Activated T-helper 2 cell treated with anti-CD3 and anti-CD28 coated beads, Interferon-gamma antibody, Interleukin-2, Interleukin-4, amounts not matched to agents 10 μg/mL and 5 μg/mL and 100 μg/mL, durations not matched to agents 14 hours and 24 hours and 36 hours (primary cell): Measurements from ENCODE around the gene ADD1. TPM values are rescaled to one million over a fixed set of nuclear protein-coding genes. Genes with fewer than 3 reads are reported as not detected.
"Not testable (repeated sequence)": the region's sequence is repeated elsewhere in the genome, so short reads cannot be mapped to it uniquely, and the experiment has no call there.

Experiments used
- DNase-seq: peaks from one replicate; pipeline ENCODE4 v3.0.0; 2021; ENCODE audit warnings: low spot score
- H3K27ac Mint-ChIP-seq: one replicate; pipeline ENCODE4 v1.8.0; 2021; ENCODE audit warnings: mixed read lengths
- H3K27me3 Mint-ChIP-seq: one replicate; pipeline ENCODE4 v1.8.0; 2021; ENCODE audit warnings: low read depth, mixed read lengths
- H3K36me3 Mint-ChIP-seq: one replicate; pipeline ENCODE4 v1.8.0; 2021; ENCODE audit warnings: low read depth, mixed read lengths
- H3K4me1 Mint-ChIP-seq: one replicate; pipeline ENCODE4 v1.8.0; 2021; ENCODE audit warnings: low read depth, mixed read lengths
- H3K4me3 Mint-ChIP-seq: one replicate; pipeline ENCODE4 v1.8.0; 2021; ENCODE audit warnings: low read depth, mild to moderate bottlenecking, moderate library complexity, mixed read lengths
- H3K9me3 Mint-ChIP-seq: one replicate; pipeline ENCODE4 v1.8.0; 2021; ENCODE audit warnings: mixed read lengths
- intact Hi-C: fragments of 100-400 bp; cut with micrococcal nuclease; formaldehyde crosslinking; loops from one replicate; pipeline ENCODE4 v1.15.1; 2023
- total RNA-seq: library from RNA; stranded (reverse); gene quantifications from 2 replicates; pipeline ENCODE4 v1.2.3, GENCODE V29; 2022

The ADD1 gene
- total RNA-seq, 1 donor from 2014 or later, result 242 TPM

DNA sequence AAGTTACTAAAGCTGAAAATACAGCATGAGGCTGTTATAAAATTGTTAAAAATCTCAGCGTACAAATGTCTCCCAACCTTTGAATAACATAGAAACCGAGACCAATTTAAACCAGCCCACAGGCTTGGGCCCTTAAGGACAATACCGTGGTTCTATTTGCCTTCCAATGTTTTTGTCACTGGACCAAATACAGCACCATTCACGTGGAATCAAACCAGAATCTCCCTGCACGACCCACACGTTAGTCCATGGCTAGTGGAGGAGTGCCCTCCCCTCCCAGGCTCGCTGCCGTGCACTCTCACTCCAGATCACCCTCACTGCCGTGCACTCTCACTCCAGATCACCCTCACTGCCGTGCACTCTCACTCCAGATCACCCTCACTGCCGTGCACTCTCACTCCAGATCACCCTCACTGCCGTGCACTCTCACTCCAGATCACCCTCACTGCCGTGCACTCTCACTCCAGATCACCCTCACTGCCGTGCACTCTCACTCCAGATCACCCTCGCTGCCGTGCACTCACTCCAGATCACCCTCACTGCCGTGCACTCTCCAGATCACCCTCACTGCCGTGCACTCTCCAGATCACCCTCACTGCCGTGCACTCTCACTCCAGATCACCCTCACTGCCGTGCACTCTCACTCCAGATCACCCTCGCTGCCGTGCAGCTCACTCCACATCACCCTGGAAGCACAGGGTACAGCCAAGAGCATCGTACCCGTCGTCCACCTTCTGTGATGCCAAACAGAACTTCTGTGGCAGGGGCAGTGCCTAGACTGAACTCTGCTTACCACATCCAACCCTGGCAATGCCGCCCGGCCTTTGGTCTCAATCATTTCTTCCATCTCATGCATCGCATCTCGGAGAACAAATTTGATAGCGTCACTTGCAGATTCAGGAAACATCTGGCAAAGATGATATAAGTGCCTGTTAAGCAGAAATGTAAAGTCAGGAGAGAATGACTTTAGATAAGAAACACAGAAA lies 102.3 kb downstream of the ADD1 start:
- intact Hi-C loops, result not testable (repeated sequence)
- H3K4me1 Mint-ChIP-seq, result peaks cover 16% of the 10 kb centered on the region
- peaks cover 90% of the 10 kb centered on the region for H3K36me3 Mint-ChIP-seq

DNA sequence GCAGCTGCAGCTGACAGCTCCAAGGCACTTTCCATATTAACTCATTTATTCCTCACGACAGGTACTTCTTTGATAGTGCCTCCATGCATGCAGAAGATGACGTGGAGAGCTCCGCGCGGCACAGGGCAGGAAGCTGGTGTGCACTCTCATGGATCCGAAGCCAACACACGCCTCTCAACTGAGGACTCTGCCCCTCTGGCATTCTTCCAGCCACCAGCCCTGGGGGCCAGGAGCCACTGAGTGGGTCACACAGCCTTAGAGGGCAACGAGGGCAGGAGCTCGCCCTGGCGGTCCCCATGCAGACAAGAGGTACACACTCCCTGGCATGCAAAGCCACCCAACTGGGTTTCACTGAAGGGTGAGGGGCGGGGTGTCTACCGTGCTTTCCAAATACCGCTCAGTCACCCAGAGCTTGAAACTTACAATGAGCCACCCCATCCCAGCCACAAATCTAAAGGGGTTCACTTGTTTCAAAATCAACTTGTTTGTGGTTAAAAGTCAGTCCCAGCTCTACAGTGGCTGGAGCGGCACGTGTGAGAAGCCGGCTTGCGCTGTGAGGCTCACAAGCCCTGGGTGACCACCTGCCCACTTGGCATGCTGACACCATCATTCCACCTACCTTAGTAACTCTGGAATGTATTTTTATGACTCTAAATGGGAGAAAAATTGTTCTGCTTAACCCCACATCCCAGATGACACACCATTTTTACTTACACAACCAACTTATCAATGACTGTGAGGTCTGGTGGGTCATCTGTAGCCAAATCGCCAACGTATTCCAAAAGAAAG lies 103.4 kb downstream of the ADD1 start:
- DNase-seq, result no peak

More for the DNA sequence above, 102.3 kb downstream of the ADD1 start:
- H3K4me3 Mint-ChIP-seq, H3K9me3 Mint-ChIP-seq, H3K27me3 Mint-ChIP-seq, DNase-seq: not testable (repeated sequence)
- H3K27ac Mint-ChIP-seq, result peak overlapping the region; percentile 34

DNA sequence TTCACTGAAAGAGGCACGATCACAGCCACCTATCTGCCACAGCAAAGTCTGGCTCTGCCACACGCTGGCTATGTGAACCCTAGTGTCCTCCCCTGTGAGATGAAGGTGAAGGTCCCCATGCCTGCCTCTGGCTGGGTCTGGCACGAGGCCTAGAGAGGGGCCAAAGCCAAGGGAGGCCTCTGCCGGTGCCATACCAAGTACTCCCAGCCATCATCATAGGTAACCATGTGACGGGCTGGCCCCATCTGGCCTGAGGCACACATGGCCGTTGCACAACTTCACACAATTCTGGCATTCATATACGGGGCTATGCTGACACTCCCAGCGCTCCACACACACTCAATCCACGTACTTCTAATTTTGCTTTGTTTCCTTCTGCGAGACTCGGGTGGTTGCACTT lies 104.3 kb downstream of the ADD1 start:
- Mint-ChIP-seq H3K4me3 (no peak overlapping the region), H3K27me3 (no peaks in the 10 kb centered on the region), H3K27ac (no peak overlapping the region), H3K4me1 (peaks cover 20% of the 10 kb centered on the region), H3K36me3 (peaks cover 93% of the 10 kb centered on the region), H3K9me3 (no peaks in the 10 kb centered on the region)
- no peak for DNase-seq
- intact Hi-C loops, result no loop called here

More for the DNA sequence above, 103.4 kb downstream of the ADD1 start:
- no peak overlapping the region for H3K4me3 Mint-ChIP-seq
- peaks cover 22% of the 10 kb centered on the region for H3K4me1 Mint-ChIP-seq
- H3K27ac Mint-ChIP-seq, result no peak overlapping the region
- no peaks in the 10 kb centered on the region for H3K9me3 Mint-ChIP-seq
- H3K36me3 Mint-ChIP-seq, result peaks cover 92% of the 10 kb centered on the region
- intact Hi-C loops, result no loop called here
- no peaks in the 10 kb centered on the region for H3K27me3 Mint-ChIP-seq

DNA sequence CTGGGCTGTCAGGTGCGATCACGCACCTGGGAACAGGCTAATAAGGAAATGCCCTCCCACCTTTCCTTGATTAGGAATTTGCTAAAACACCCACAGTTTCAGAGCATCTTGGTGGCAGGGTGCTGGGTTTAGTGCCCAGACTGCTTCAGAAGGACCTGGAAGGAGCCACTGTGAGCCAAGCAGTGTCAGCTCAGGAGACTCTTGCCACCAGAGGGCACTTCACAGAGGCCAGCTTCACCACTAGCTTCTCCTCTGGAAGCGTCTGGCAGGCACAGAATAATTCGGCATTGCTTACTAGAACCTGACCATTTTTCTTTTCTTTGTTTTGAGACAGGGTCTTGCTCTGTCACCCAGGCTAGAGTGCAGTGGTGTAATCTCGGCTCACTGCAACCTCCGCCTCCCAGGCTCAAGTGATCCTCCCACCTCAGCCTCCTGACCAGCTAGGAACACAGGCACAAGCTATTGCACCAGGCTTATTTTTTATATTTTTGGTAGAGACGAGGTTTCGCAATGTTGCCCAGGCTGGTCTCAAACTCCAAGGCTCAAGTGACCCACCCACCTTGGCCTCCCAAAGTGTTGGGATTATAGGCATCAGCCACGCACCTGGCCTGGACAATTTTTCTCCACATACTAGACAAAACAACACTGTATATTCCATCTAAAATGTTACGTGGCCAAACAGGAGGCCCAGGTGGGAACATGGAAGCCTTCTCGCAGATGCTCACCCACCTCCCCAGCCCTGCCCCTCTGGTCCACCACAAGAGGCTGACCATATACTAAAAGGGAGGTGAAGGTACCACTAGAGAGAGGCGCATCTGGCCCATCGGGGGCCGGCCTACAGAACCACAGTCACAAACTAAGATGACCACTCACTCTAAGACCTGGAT lies 105.5 kb downstream of the ADD1 start:
- Mint-ChIP-seq H3K27ac (peak overlapping the region; percentile 55), H3K27me3 (no peaks in the 10 kb centered on the region), H3K4me1 (peaks cover 27% of the 10 kb centered on the region), H3K9me3 (no peaks in the 10 kb centered on the region), H3K4me3 (no peak overlapping the region), H3K36me3 (peaks cover 95% of the 10 kb centered on the region)
- intact Hi-C loops, result no loop called here
- DNase-seq, result no peak

DNA sequence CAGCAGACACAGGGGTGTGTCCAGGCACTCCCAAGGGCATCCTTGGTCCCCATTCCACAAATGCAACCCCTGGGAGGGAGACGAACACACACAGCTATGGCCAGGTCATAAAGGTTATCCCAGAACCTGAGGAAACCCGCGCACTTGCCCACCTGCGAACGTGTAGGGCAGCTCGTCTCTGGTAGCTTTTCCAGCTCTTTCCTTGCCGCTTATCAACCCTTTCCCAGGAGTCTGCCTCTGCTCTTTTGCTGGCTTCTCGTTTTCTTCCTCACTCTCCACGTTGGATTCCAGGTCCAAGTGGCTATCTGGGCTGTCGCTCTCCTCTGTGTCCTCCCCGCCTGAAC lies 106.1 kb downstream of the ADD1 start:
- no peak for DNase-seq
- Mint-ChIP-seq H3K36me3 (peaks cover 95% of the 10 kb centered on the region), H3K27ac (no peak overlapping the region), H3K4me1 (peaks cover 33% of the 10 kb centered on the region), H3K27me3 (no peaks in the 10 kb centered on the region), H3K4me3 (no peak overlapping the region), H3K9me3 (no peaks in the 10 kb centered on the region)
- intact Hi-C loops, result no loop called here

DNA sequence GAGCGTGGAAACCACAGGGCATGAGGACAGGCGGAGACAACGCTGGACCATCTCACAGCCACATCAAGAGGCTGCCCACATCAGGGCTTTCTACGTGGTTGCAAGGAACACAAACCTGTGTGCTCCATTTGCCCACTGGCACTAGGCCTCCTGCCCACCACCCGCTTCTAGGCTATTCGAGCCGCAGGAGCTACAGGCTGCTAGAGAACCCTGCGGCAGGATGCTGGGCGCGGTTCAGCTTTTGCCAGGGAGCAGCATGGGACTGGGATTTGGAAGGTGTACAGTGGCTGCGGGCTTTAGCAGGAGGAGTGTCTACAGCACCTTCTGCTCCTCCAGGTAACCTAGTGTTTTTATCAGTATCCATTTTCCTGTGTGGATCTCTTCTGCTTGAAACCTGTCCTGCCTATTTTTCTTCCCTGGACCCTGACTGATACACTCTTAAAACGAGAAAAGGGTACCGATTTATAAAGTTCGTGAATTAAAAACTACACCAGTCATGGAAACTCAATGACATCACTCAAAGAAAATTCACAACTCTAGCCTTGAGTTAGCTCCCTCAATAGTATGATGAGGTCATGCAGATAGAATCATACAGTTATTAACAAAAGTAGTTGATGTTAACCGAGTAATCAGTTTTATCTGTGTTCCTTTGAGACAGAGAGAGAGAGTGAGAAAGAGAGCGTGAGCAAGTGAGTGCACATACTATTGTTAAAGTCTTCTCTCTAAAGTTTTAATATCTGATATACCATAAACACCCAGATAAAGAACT lies 106.8 kb downstream of the ADD1 start:
- Mint-ChIP-seq H3K4me1 (peaks cover 32% of the 10 kb centered on the region), H3K27me3 (no peaks in the 10 kb centered on the region), H3K9me3 (no peaks in the 10 kb centered on the region), H3K27ac (peak overlapping the region; percentile 64), H3K36me3 (peaks cover 93% of the 10 kb centered on the region), H3K4me3 (no peak overlapping the region)
- intact Hi-C loops, result no loop called here
- no peak for DNase-seq

DNA sequence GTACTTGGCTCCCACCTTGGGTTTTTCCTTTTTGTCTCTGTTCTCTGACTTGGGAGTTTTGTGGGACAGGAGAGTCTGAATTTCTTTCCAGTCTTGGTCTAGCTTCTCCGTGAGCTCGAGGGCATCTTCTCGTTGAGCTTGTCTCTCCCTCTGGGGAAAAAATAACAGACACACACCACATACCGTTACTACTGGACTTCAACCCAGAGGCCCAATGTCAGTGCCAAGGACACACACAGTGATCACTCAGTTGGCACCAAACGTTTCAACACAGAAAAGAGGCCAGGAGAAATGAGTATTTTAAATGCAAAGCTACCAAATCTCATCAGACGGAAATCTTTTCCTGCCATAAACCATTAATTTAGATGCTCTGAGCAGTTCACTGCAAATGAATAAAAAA lies 109.9 kb downstream of the ADD1 start:
- peaks cover 95% of the 10 kb centered on the region for H3K36me3 Mint-ChIP-seq
- peak overlapping the region; percentile 74 for H3K4me3 Mint-ChIP-seq
- intact Hi-C loops, result no loop called here
- DNase-seq, result no peak
- H3K4me1 Mint-ChIP-seq, result peaks cover 57% of the 10 kb centered on the region
- no peaks in the 10 kb centered on the region for H3K9me3 Mint-ChIP-seq
- H3K27me3 Mint-ChIP-seq, result no peaks in the 10 kb centered on the region
- H3K27ac Mint-ChIP-seq, result peak overlapping the region; percentile 92

DNA sequence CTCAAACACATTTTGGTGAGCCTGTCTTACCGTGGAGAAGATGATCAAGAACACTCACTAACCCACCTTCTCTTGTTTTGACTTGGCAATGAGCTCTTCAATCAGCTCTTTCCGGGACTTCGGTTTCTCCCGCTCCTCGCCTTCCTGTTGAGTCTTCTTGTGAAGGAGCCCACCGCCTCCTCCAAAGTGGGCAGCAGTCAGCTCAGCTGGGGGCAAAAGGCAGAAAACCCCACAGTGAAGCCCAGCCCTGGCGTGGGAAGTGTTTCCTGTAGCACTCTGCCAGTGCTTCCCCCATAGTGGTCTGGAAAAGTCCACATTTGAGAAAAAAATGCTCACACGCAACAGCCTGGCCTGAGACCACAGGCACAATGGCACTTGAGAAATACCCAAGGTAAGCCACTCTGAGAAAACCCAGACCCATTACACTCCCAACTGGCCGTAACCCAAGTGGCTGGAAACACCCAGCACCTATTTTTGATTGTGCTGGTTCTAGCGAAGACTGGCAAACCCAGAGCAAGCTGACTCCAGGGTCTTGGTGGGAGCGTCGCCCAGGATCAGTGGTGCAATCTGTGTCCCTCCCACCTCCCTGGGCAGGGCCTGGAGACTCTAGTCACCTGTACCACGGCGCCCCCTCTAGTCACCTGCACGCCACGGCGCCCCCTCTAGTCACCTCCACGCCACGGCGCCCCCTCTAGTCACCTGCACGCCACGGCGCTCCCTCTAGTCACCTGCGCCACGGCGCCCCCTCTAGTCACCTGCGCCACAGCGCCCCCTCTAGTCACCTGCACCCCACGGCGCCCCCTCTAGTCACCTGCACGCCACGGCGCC lies 110.9 kb downstream of the ADD1 start:
- H3K4me3 Mint-ChIP-seq, result peak overlapping the region; percentile 74

DNA sequence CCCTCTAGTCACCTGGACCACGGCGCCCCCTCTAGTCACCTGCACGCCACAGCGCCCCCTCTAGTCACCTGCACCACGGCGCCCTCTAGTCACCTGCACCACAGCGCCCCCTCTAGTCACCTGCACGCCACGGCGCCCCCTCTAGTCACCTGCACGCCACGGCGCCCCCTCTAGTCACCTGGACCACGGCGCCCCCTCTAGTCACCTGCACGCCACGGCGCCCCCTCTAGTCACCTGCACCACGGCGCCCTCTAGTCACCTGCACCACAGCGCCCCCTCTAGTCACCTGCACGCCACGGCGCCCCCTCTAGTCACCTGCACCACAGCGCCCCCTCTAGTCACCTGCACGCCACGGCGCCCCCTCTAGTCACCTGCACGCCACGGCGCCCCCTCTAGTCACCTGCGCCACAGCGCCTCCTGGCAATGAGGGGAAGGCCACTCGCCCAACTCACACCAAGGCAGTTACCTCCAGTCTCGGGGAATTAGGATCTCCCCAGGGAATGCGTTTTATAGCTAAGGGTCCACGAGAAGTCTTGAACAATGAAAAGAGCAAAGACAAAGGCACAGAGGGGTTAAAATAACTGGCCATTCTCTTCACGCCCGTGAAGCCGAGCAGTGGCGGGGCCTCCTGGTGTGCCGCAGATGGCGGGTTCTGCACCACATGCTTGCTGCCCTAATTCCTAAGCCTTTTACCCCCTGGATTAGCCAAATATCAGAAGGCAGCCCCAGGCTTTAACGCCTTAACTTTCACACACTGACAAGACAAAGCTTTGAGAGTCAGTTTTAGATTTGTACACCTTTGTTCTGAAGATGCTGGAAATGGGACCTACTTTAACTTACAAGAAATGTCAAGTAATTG lies 111.8 kb downstream of the ADD1 start:
- DNase-seq, H3K27me3 Mint-ChIP-seq, H3K9me3 Mint-ChIP-seq: not testable (repeated sequence)
- Mint-ChIP-seq H3K4me3 (peak overlapping the region; percentile 13), H3K4me1 (peaks cover 69% of the 10 kb centered on the region), H3K27ac (peak overlapping the region; percentile 92), H3K36me3 (peaks cover 92% of the 10 kb centered on the region)
- intact Hi-C loops, result loop anchor here (2.0 kb wide), 2 partner anchors 111 to 487 kb away; partner anchors contain the start of gene RNF4

More for the DNA sequence above, 110.9 kb downstream of the ADD1 start:
- intact Hi-C loops, result loop anchor here (1.0 to 2.0 kb wide), 5 partner anchors 8 to 486 kb away; partner anchors contain the start of gene RNF4
- DNase-seq, result peak; percentile 57
- H3K9me3 Mint-ChIP-seq, result no peaks in the 10 kb centered on the region
- H3K36me3 Mint-ChIP-seq, result peaks cover 93% of the 10 kb centered on the region
- H3K27ac Mint-ChIP-seq, result peak overlapping the region; percentile 92
- H3K4me1 Mint-ChIP-seq, result peaks cover 63% of the 10 kb centered on the region
- H3K27me3 Mint-ChIP-seq, result no peaks in the 10 kb centered on the region

DNA sequence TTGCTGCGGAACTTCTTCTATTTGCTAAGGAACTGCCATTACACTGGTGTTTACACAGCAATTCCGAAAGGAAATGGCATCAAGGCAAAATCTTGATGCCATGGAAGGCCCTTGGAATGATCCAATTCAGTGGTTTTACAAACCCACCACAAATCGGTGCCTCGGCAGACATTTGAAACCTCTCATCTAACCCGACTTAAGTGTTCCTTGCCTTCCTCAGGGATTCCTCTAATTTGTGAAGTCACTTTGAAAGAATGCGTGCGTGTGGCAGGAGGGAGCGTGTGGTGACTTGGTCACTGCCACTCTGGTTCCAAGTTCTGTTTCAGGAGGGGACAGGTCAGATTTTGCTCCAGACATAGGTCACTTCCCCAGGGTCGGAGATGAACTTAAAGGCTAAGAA lies 114.8 kb downstream of the ADD1 start:
- no peak overlapping the region for H3K4me3 Mint-ChIP-seq
- H3K36me3 Mint-ChIP-seq, result peaks cover 79% of the 10 kb centered on the region
- DNase-seq, result no peak
- no peaks in the 10 kb centered on the region for H3K9me3 Mint-ChIP-seq
- no peak overlapping the region for H3K27ac Mint-ChIP-seq
- H3K4me1 Mint-ChIP-seq, result peaks cover 63% of the 10 kb centered on the region
- intact Hi-C loops, result no loop called here
- H3K27me3 Mint-ChIP-seq, result no peaks in the 10 kb centered on the region
